PC-9 (cell line): ENCODE data around the gene GDE1. TPM values are rescaled to one million over a fixed set of nuclear protein-coding genes. Genes with fewer than 3 reads are reported as not detected.
"Not testable (repeated sequence)": the region's sequence is repeated elsewhere in the genome, so short reads cannot be mapped to it uniquely, and the experiment has no call there.

ENCODE experiments used
- BruUV-seq: library from RNA; stranded (reverse); fragments of 400-500 nt; replicated peaks from 2 replicates; lab custom pipeline; 2021; lab: Mats Ljungman, UMichigan
- CTCF ChIA-PET: fragments of 300-600 bp; sonication (Branson Sonifier 250); formaldehyde crosslinking; loops from one replicate; lab custom pipeline; 2022; ENCODE audit warnings: antibody characterized with exemption; lab: Charles Lee
- POLR2A ChIA-PET: fragments of 300-600 bp; sonication (Branson Sonifier 250); formaldehyde crosslinking; loops from one replicate; lab custom pipeline; 2022; ENCODE audit warnings: antibody characterized with exemption; ENCODE audit not compliant: unreplicated experiment; lab: Charles Lee
- DNase-seq, 2 experiments: peaks; one replicate each; pipeline versions ENCODE4 v3.0.0 to v3.0.0-alpha.2; 2015 to 2022; ENCODE audit warnings: mixed read lengths in 1 of 2
- H2AFZ ChIP-seq: fragments of 200-600 bp; sonication (generic); 2 replicates; pipeline ENCODE4 v1.8.1; 2017; ENCODE audit warnings: antibody characterized with exemption
- H3F3A ChIP-seq: fragments of 200-600 bp; sonication (generic); 2 replicates; pipeline ENCODE4 v1.8.1; 2017; ENCODE audit warnings: antibody characterized with exemption, mild to moderate bottlenecking, low read depth; ENCODE audit not compliant: insufficient read depth
- H3K27ac ChIP-seq: fragments of 200-600 bp; sonication (generic); 2 replicates; pipeline ENCODE4 v1.6.1; 2016; ENCODE audit warnings: mixed run types
- H3K27me3 ChIP-seq: fragments of 200-600 bp; sonication (generic); 2 replicates; pipeline ENCODE4 v1.6.1; 2016; ENCODE audit warnings: low read depth, mixed run types; ENCODE audit not compliant: insufficient read depth
- H3K36me3 ChIP-seq: fragments of 200-600 bp; sonication (generic); 2 replicates; pipeline ENCODE4 v1.6.1; 2016; ENCODE audit warnings: low read depth, mixed run types
- H3K4me1 ChIP-seq: fragments of 200-600 bp; sonication (generic); replicated peaks from 2 replicates; pipeline ENCODE4 v1.6.1; 2016; ENCODE audit warnings: mixed run types; ENCODE audit not compliant: insufficient read depth
- H3K4me2 ChIP-seq: fragments of 200-600 bp; sonication (generic); 2 replicates; pipeline ENCODE4 v1.6.1; 2017; ENCODE audit warnings: mixed run types
- H3K4me3 ChIP-seq: fragments of 200-600 bp; sonication (generic); 2 replicates; pipeline ENCODE4 v1.6.1; 2016; ENCODE audit warnings: mixed run types
- H3K79me2 ChIP-seq: fragments of 200-600 bp; sonication (generic); 2 replicates; pipeline ENCODE4 v1.6.1; 2017; ENCODE audit warnings: low read depth, mixed run types
- H3K9me2 ChIP-seq: fragments of 200-600 bp; sonication (generic); 2 replicates; pipeline ENCODE4 v1.8.1; 2017; ENCODE audit warnings: mild to moderate bottlenecking; ENCODE audit not compliant: insufficient read depth
- H3K9me3 ChIP-seq: fragments of 200-600 bp; sonication (generic); 2 replicates; pipeline ENCODE4 v1.8.1; 2016; ENCODE audit warnings: low read depth; ENCODE audit not compliant: insufficient read depth
- H4K20me1 ChIP-seq: fragments of 200-600 bp; sonication (generic); 2 replicates; pipeline ENCODE4 v1.8.1; 2017; ENCODE audit not compliant: insufficient read depth
- CTCF ChIP-seq: fragments of 200-600 bp; sonication (generic); conservative IDR thresholded peaks from 2 replicates; pipeline ENCODE4 v1.6.1; 2017; ENCODE audit warnings: mixed run types, antibody characterized with exemption, mild to moderate bottlenecking, moderate library complexity
- EZH2 ChIP-seq: fragments of 200-600 bp; sonication (generic); IDR thresholded peaks from 2 replicates; pipeline ENCODE4 v1.8.0; 2017; ENCODE audit warnings: antibody characterized with exemption, low read depth
- intact Hi-C: fragments of 100-400 bp; cut with micrococcal nuclease; formaldehyde crosslinking; loops from one replicate; pipeline ENCODE4 v1.10.0; 2022; ENCODE audit not compliant: unreplicated experiment
- total RNA-seq: library from RNA; stranded (reverse); gene quantifications from 2 replicates; pipeline ENCODE4 v1.2.3, GENCODE V29; 2021

GDE1 gene
- total RNA-seq, 1 experiment from 2014 or later, result 154 TPM

- ChIA-PET POLR2A (no interaction called here), CTCF (no interaction called here)
- Histone ChIP-seq H3K79me2 (no peaks in the 10 kb centered on the region), H3K27me3 (no peaks in the 10 kb centered on the region), H3K36me3 (peaks cover 22% of the 10 kb centered on the region), H3F3A (peaks cover 8% of the 10 kb centered on the region; the same call in 1 of the 2 replicates), H4K20me1 (no peaks in the 10 kb centered on the region), H3K4me1 (peaks cover 4% of the 10 kb centered on the region; the same call in 1 of the 2 replicates), H3K4me3 (no peak overlapping the region), H2AFZ (no peak overlapping the region), H3K27ac (no peak overlapping the region), H3K9me2 (no peaks in the 10 kb centered on the region), H3K4me2 (no peak overlapping the region), H3K9me3 (peaks cover 8% of the 10 kb centered on the region; the same call in 1 of the 2 replicates)
- BruUV-seq, result no TSS peak
- DNase-seq, result no peak
- intact Hi-C loops, result no loop called here
- no peak for TF ChIP-seq CTCF
- TF ChIP-seq EZH2, result no peak
Observed at GRCh38 chr16:19548144-19548543, 26.2 kb upstream of the GDE1 start.

GRCh38 chr16:19543278-19543996, 21.5 kb upstream of the GDE1 start:
- H3K27me3 ChIP-seq, H4K20me1 ChIP-seq, H3K4me1 ChIP-seq, intact Hi-C loops, H3K27ac ChIP-seq, H2AFZ ChIP-seq, CTCF ChIA-PET, H3K79me2 ChIP-seq, H3K4me2 ChIP-seq, BruUV-seq, H3K9me2 ChIP-seq: not testable (repeated sequence)
- Histone ChIP-seq H3K4me3 (0 out of 2 replicates have a peak overlapping the region, but pooled peaks have one; percentile 9), H3K36me3 (peaks cover 45% of the 10 kb centered on the region), H3K9me3 (peaks cover 12% of the 10 kb centered on the region; the same call in 1 of the 2 replicates), H3F3A (peaks cover 19% of the 10 kb centered on the region; the same call in 1 of the 2 replicates)
- peak in 1 of 2 experiments; percentile 55 for DNase-seq
- POLR2A ChIA-PET, result interaction anchor here (0.6 kb wide), 1 partner anchor 203 kb away, joined by 3 read pairs; no protein-coding TSS in a partner anchor

GRCh38 chr16:19542138-19542821, 20.4 kb upstream of the GDE1 start:
- DNase-seq, result no peak
- Histone ChIP-seq H3K4me2 (no peak overlapping the region), H3K9me3 (peaks cover 12% of the 10 kb centered on the region; the same call in 1 of the 2 replicates), H2AFZ (no peak overlapping the region), H3K27ac (no peak overlapping the region), H3K4me1 (peaks cover 4% of the 10 kb centered on the region), H3K4me3 (no peak overlapping the region), H3K36me3 (peaks cover 45% of the 10 kb centered on the region), H3K79me2 (no peaks in the 10 kb centered on the region), H3K9me2 (no peaks in the 10 kb centered on the region), H4K20me1 (no peaks in the 10 kb centered on the region), H3K27me3 (no peaks in the 10 kb centered on the region), H3F3A (peaks cover 19% of the 10 kb centered on the region; the same call in 1 of the 2 replicates)
- TF ChIP-seq CTCF, result no peak
- no peak for TF ChIP-seq EZH2
- ChIA-PET CTCF (interaction anchor here (0.6 kb wide), 1 partner anchor 10 kb away, joined by 8 read pairs; no protein-coding TSS in a partner anchor), POLR2A (interaction anchor here (0.6 kb wide), 1 partner anchor 202 kb away, joined by 3 read pairs; no protein-coding TSS in a partner anchor)
- intact Hi-C loops, result no loop called here
- no TSS peak for BruUV-seq
